Neutrophil (primary cell): Measurements from ENCODE around the gene CLNK.

Experiments
- H3K27ac ChIP-seq: fragments of 200-600 bp; sonication (generic); 2 replicates; pipeline ENCODE4 v1.5.1; 2016; ENCODE audit warnings: mild to moderate bottlenecking, moderate library complexity
- H3K27me3 ChIP-seq: fragments of 200-600 bp; sonication (generic); 2 replicates; pipeline ENCODE4 v1.6.0; 2016; ENCODE audit warnings: mild to moderate bottlenecking
- H3K36me3 ChIP-seq: fragments of 200-600 bp; sonication (generic); 2 replicates; pipeline ENCODE4 v1.5.1; 2017
- H3K4me1 ChIP-seq, 2 experiments: fragments of 200-600 bp in 1 of 2; sonication (generic) in 1 of 2; 1 replicate in 1 of 2; 2 replicates in 1 of 2; pipeline versions ENCODE4 v1.5.1 to v1.6.1; 2013 to 2016; ENCODE audit warnings: low read depth in 1 of 2, low read length in 1 of 2, mild to moderate bottlenecking in 1 of 2, moderate library complexity in 1 of 2; ENCODE audit not compliant: control insufficient read depth in 1 of 2, insufficient read depth in 1 of 2
- H3K4me3 ChIP-seq, 2 experiments: fragments of 200-600 bp in 1 of 2; sonication (generic) in 1 of 2; 1 replicate in 1 of 2; 2 replicates in 1 of 2; pipeline ENCODE4 v1.5.1; 2013 to 2016; ENCODE audit warnings: low read depth in 1 of 2, low read length in 1 of 2, mild to moderate bottlenecking in 1 of 2, moderate library complexity in 1 of 2
- H3K9me3 ChIP-seq: fragments of 200-600 bp; sonication (generic); 2 replicates; pipeline ENCODE4 v1.5.1; 2016
- TF ChIP-seq, protein P1 (sequence below): fragments of 200-600 bp; sonication (generic); IDR thresholded peaks from 2 replicates; pipeline ENCODE4 v1.5.1; 2016; ENCODE audit warnings: antibody characterized with exemption

The CLNK gene

DNA sequence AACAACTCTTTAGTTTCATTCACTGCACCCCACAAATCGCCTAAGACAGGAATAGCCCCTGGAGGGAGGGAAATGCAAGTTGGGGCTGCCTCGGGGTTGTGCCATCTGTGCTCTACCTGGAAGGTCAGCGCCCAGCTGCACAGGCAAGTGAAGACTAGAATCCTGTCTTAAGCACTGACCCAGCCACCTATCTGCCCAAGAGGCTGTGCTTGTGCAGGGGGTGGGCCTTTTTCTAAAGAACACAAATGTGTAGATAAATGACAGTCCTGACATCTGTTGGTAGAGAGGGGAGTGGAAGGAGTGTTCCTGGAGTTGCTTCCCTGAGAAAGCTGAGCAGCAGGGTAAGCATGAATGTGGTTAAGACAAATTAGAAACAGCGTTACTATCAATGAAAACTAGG lies 243.1 kb downstream of the CLNK start:
- H3K9me3 ChIP-seq = peaks cover 7% of the 10 kb centered on the region
- no peak overlapping the region for H3K27ac ChIP-seq
- TF ChIP-seq, protein P1, sequence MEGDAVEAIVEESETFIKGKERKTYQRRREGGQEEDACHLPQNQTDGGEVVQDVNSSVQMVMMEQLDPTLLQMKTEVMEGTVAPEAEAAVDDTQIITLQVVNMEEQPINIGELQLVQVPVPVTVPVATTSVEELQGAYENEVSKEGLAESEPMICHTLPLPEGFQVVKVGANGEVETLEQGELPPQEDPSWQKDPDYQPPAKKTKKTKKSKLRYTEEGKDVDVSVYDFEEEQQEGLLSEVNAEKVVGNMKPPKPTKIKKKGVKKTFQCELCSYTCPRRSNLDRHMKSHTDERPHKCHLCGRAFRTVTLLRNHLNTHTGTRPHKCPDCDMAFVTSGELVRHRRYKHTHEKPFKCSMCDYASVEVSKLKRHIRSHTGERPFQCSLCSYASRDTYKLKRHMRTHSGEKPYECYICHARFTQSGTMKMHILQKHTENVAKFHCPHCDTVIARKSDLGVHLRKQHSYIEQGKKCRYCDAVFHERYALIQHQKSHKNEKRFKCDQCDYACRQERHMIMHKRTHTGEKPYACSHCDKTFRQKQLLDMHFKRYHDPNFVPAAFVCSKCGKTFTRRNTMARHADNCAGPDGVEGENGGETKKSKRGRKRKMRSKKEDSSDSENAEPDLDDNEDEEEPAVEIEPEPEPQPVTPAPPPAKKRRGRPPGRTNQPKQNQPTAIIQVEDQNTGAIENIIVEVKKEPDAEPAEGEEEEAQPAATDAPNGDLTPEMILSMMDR = no peak
- no peaks in the 10 kb centered on the region for H3K4me1 ChIP-seq
- H3K4me3 ChIP-seq = no peak overlapping the region
- no peaks in the 10 kb centered on the region for H3K27me3 ChIP-seq
- H3K36me3 ChIP-seq = peaks cover 15% of the 10 kb centered on the region

DNA sequence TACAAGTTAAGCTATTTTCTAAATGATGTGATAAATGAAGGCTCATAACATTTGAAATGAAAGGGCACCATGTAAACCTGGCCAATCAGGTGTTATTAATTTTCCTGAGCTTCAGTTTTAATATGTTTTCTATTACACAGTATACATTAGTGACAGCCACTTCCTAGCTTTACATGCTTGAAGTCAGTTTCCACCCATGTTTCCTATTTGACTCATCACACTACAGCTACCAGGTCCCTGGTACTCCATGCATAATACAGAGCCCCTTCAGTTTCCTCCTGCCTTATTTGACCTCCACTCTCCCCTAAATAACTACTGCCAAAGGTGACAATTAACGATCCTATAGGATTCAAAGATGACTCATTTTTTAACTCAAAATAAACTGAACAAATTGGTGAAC lies 245.6 kb downstream of the CLNK start:
- TF ChIP-seq, protein P1 = no peak
- Histone ChIP-seq H3K36me3 (no peaks in the 10 kb centered on the region), H3K9me3 (peaks cover 1% of the 10 kb centered on the region), H3K27ac (no peak overlapping the region), H3K27me3 (no peaks in the 10 kb centered on the region), H3K4me3 (no peak overlapping the region), H3K4me1 (no peaks in the 10 kb centered on the region)

- no peak overlapping the region for H3K4me3 ChIP-seq
- H3K4me1 ChIP-seq = no peaks in the 10 kb centered on the region
- no peak overlapping the region for H3K27ac ChIP-seq
- TF ChIP-seq, protein P1 = no peak
- no peaks in the 10 kb centered on the region for H3K9me3 ChIP-seq
- no peaks in the 10 kb centered on the region for H3K36me3 ChIP-seq
- H3K27me3 ChIP-seq = no peaks in the 10 kb centered on the region
Observed at GRCh38 chr4:10437735-10438134, 246.8 kb downstream of the CLNK start.
